GM18526 (cell line): Measurements from ENCODE around the gene LTB4R2.

Experiments
- POLR2A ChIP-seq: IDR thresholded peaks from 3 replicates; pipeline ENCODE4 v1.6.1; 2011; ENCODE audit not compliant: insufficient read length; ENCODE audit errors: extremely low read depth

Gene LTB4R2

DNA sequence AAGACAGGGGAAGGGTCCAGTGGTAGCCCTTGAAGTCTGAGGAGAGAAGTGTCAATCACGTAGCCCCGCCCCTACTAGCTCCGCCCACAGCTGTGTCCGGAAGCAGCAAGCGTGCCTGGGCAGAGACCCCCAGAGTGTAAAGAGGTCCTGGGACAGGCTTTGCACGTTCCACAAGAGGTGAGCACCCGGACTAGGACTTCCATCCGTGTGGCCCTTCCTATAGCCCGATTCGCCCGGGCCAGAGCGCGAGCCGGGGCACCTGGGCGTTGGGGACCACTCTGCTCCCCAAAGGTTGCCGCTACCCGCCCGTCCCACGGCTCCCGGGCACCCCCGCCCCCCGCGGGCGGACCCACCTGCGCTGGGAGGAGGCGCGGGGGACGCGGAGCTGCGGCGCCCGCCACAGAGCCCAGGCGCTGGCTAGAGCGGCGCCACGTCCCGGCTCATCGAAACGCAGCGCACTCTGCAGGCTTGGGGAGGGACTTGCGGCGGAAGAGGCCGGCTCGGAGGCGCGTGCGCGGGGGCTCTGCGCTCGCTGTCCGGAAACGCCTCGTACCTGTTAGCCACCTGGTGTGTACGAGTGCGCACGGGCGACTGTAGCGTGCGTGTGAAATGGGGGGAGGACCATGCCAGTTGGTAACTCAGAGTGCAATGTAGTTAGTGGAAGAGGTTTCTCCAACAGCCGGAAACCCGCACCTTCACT, 38.7 kb upstream of the LTB4R2 start, which contains the start of gene RABGGTA:
TSS of gene RABGGTA (minus strand) at position 464 of the 700 bp plus-strand sequence. CDS start 482 bp downstream, outside the sequence.
- TF ChIP-seq POLR2A: peak; percentile 61

GRCh38 chr14:24271834-24272263, 38.1 kb upstream of the LTB4R2 start:
- no peak for TF ChIP-seq POLR2A

DNA sequence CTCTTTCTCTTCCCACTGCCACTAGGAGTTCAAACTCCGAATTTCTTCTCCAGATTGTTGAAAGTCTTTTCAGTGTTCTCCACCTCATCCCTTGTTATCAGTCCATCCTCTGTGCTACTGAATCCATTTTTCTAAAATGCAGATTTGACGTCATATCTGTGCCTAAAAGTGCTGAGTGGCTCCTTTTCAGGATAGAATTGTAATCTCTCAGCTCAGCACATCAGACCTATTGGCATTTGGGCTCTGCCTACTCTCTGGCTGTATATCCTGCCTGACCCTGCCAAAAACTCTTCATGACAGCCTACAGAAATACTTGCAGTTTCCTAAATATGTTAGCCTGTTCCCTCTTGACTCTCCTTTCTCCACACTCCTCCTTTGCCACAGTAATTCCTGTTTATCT, 37.5 kb upstream of the LTB4R2 start:
- no peak for TF ChIP-seq POLR2A

DNA sequence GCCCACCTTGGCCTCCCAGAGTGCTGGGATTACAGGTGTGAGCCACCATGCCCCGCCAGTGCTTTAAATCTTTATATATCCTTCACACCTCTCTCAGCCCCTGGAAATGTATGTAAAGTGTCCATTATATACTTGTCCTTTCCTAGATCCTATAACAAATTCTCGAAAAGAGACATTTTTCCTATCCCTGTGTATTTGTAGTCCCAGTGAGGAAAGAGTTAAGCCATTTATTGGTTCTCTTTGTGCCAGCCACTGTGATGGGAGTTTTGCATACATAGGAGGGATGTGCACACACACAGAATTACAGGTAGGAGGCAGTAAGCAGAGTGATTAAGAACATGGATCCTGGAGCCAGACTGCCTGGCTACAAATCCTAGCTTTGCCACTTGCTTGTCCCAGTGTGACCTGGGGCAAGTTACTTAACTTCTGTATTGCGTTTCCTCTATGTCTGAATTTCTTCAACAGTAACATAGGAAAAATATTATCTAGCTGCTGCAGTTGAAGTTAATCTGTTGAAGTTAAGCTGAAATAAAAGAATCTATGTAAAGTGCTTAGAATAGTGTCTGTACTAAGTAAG, 36.4 kb upstream of the LTB4R2 start:
- no peak for TF ChIP-seq POLR2A

DNA sequence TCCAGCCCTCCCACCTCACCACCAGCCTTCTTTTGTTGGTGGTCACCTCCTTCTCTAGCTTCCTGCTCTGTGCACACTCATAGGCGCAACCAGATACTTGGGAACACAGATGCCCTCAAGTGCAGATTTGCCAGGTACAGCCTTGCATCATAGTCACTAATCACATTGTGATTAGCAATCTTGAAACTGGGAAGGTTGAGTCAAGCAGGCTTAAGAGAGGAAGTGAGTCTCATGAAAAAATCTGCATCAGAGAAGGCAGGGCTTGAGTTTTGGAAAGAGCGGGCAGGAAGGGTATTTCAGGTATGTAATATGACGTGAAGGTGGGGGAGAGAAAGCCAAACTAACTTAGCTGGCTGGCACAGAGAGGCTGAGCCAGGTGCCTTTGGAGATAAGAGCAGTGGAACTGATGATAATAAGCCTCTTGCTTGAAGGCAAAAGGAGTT, 35.8 kb upstream of the LTB4R2 start:
- TF ChIP-seq POLR2A: peak; percentile 20

DNA sequence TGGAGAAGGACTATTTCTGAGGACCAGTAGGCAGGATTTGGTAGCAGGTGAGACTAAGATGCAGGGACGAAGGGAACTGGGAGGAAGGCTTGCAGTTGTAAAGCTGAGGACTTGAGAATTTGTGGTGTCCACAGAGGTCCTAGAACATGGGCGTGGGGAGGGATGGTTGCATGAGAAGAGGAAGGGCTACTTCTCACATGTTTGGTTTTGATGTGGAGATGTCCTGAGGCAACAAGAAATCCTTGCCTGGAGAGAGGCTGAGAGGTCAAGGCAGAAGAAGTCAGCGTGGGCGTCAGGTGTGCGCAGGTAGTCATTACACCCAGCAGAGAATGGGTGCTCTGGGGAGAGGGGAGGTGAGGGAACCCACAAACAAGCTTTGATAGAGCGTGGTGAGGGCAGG, 32.9 kb upstream of the LTB4R2 start:
- TF ChIP-seq POLR2A: no peak

DNA sequence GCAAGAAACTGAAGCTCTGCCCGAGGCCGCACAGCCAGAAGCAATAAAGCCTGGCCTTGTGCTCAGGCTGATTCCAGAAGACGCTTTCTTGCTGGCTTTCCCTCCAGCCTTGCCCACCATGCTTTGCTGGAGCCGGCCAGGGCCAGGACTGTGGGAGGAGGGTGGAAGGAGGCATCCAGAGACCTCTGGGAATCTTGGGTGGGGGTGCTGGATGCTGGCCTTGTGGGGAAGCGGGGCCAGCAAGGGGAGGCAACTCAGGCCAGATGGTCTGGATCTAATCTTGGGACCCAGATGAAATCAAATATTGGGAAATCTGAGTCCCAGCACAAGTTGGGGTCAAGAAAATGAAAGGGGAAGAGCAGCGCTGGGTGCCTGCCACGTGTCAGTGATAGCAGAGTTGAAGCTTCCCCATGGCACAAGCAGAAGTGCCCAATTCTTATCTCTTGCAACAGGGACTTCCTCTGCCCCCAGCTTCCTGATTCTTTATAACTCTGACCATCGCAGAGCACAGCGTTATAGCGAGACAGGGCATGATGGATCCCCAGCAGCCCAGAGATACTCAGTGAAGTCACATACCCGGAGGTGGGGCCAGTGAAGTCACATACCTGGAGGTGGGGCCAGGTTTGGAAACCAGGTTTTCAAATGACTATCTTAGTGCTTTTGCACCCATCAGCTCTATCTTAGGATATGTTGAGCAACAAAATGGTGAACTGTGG, 32.2 kb upstream of the LTB4R2 start:
- no peak for TF ChIP-seq POLR2A

DNA sequence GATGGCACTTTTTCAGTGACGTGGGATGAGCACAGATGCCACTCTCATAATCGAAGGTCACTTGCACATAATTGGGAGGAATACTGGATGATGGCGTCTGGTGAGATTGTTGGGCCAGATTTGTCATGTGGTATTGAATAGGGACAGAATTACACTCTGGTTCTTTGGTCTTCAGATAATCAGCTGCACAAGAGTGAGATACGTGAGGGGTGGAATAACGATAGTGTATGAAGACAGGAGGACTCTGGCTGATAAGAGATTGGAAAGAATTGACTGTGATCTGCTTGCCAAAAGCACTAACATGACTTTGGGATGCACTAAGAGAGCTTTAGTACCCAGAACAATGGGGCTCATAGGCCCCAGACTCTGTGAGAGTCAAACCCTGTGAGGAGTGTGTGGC, 31.5 kb upstream of the LTB4R2 start:
- no peak for TF ChIP-seq POLR2A

DNA sequence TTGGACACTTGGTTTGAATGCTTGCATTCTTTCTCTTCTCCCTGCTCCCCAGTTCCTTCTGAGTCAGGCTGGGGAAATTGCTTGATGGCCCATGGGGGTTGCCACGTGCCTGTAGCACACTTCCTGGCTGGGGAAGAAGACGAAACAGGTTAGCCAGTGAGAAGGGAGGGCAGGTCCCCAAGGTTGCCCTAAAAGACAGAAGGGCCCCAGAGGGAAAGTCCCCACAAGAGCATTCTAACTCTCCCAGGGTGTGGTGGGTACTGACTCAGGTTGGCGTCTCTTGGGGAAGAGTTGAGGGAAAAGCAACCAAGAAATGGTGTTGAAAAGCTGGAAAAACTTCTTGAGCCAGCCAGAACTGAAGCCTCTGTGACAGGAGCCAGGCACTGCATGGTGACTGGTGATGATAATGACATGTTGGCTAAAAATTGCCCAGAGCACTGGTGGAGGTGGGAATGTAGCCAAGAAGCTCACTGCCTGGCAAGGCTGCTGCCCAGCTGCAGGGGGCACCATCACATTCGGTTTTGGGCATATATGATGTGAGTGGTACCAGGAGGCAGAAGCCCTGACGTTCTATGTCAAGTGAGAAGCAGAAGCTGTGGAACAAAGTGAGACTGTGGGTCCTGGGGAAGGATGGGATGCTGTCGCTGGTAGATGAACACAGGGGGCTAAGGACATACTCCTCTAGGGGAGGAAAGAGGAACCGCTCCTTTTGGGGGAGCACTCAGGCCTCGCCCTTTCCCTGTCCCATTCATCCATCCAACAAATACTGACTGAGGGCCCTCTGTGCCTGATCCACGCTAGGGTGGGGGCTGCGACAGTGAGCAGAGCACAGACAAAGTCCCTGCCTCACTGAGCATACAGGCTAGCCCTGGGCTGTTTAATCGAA, 30.4 kb upstream of the LTB4R2 start:
- no peak for TF ChIP-seq POLR2A

DNA sequence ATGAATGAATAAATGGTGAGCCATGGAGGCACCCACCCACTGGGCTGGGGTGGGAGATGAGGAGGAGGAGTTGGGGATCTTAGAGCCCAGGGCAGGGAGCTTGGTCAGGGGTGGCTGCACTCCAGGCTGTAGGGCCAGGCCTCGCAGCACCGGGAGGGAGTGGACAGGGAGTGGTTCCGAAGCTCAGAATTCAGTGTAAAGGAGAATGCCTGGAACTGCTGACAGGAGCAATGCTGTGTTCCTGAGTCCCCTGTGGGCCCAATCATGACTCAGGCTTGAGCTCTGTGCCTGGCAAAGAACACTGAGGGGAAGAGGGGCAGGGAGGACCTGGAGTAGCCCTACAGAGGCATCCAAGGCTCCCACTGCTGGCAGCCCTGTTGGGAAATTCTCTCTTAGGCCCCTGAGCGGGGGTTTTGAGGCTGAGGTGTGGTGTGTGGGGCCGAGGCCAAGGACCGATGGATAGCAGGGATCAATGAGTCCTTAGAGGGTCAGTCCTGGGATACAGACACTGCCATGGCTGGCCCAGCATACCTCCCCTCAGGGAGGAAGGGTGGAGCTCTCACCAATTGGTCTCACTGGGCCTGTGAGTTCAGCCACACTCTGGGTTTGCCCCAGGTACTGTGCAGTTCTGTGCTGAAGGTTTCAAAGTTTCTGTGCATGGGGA, 29.0 kb upstream of the LTB4R2 start:
- TF ChIP-seq POLR2A: no peak

- no peak for TF ChIP-seq POLR2A
Measured at GRCh38 chr14:24281636-24282035, 28.3 kb upstream of the LTB4R2 start.

DNA sequence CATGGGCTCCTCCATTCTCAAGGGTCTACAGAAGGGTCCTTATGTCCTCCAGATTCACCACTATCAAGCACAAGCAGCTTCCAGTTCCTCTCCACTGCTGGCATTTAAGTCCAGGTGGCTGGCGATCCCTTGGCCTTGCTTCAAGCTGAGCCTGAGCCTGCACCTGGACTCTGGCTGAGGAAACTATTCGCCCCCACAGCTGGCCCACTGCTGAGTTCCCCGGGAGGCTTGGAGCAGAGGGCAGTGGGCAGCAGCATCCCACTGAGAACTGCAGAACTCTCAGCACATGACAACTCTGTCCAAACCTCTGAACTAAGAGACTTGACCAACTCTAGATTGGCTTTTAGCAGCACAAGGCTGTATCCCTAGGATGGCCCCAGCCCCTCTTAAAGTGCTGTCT, 27.2 kb upstream of the LTB4R2 start:
- no peak for TF ChIP-seq POLR2A

GRCh38 chr14:24283796-24284460, 26.0 kb upstream of the LTB4R2 start:
- TF ChIP-seq POLR2A: no peak

GRCh38 chr14:24284501-24285035, 25.4 kb upstream of the LTB4R2 start:
- no peak for TF ChIP-seq POLR2A
